RCC 7860 (cell line): ENCODE measurements around the gene F11R.
A peak's percentile ranks its signal among the peaks of the same experiment; 100 is the strongest.
"Not testable (repeated sequence)": the region's sequence is repeated elsewhere in the genome, so short reads cannot be mapped to it uniquely, and the experiment has no call there.

ENCODE experiments used
- DNase-seq: peaks from one replicate; pipeline ENCODE4 v3.0.0-alpha.2; 2015; ENCODE audit warnings: low spot score
- FAIRE-seq: peaks from 2 replicates; lab custom pipeline; 2012; peaks lifted over from hg19 to GRCh38; lab: Jason Lieb, UNC

Gene F11R

GRCh38 chr1:160978510-160978927, 42.4 kb downstream of the F11R start:
- no peak for DNase-seq
- no peak for FAIRE-seq

- FAIRE-seq (no peak), DNase-seq (no peak)
Observed at GRCh38 chr1:160975026-160975425, 45.9 kb downstream of the F11R start.

GRCh38 chr1:160973491-160973890, 47.5 kb downstream of the F11R start:
- FAIRE-seq (no peak), DNase-seq (no peak)

GRCh38 chr1:160972939-160973338, 48.0 kb downstream of the F11R start:
- DNase-seq (no peak), FAIRE-seq (no peak)

GRCh38 chr1:160971618-160972056, 49.3 kb downstream of the F11R start:
- FAIRE-seq (no peak), DNase-seq (no peak)

GRCh38 chr1:160963521-160963920, 57.4 kb downstream of the F11R start:
- no peak for DNase-seq
- no peak for FAIRE-seq

- FAIRE-seq (no peak), DNase-seq (no peak)
Observed at GRCh38 chr1:160961419-160961818, 59.5 kb downstream of the F11R start.

GRCh38 chr1:160956966-160957365, 64.0 kb downstream of the F11R start:
- FAIRE-seq (no peak), DNase-seq (no peak)

GRCh38 chr1:160954158-160955104, 66.5 kb downstream of the F11R start, which contains the start of gene ITLN2:
ITLN2 (minus strand) TSS chr1:160954809; CDS start chr1:160954741, 68 bp downstream.
- DNase-seq (peak; percentile 36), FAIRE-seq (no peak)

GRCh38 chr1:160953030-160953429, 67.9 kb downstream of the F11R start:
- no peak for FAIRE-seq
- DNase-seq = no peak

- DNase-seq (no peak), FAIRE-seq (no peak)
Observed at GRCh38 chr1:160952129-160952510, 68.8 kb downstream of the F11R start.

GRCh38 chr1:160951443-160952128, 69.4 kb downstream of the F11R start:
- DNase-seq (peak; percentile 14), FAIRE-seq (no peak)

GRCh38 chr1:160950657-160951056, 70.3 kb downstream of the F11R start:
- FAIRE-seq (no peak), DNase-seq (no peak)

GRCh38 chr1:160949881-160950280, 71.1 kb downstream of the F11R start:
- DNase-seq (no peak), FAIRE-seq (no peak)

GRCh38 chr1:160949216-160949880, 71.6 kb downstream of the F11R start:
- FAIRE-seq (peak; percentile 57), DNase-seq (peak; percentile 16)

GRCh38 chr1:160947174-160947759, 73.7 kb downstream of the F11R start:
- DNase-seq, FAIRE-seq: not testable (repeated sequence)

GRCh38 chr1:160945881-160946280, 75.1 kb downstream of the F11R start:
- not testable (repeated sequence) for FAIRE-seq, DNase-seq
